Keratinocyte (primary cell): ENCODE results near the gene WFIKKN1. TPM values are rescaled to one million over a fixed set of nuclear protein-coding genes. Genes with fewer than 3 reads are reported as not detected.

Experiments used
- DNase-seq: peaks from one replicate; pipeline ENCODE4 v3.0.0-alpha.2; 2011; ENCODE audit warnings: low read depth, missing footprints, low spot score
- FAIRE-seq: peaks from 2 replicates; lab custom pipeline; 2011; peaks lifted over from hg19 to GRCh38; lab: Jason Lieb, UNC
- H2AFZ ChIP-seq: 2 replicates; pipeline ENCODE4 v1.6.0; 2012; ENCODE audit warnings: low read length, control low read depth, inconsistent platforms; ENCODE audit not compliant: control insufficient read depth
- H3K27ac ChIP-seq: 2 replicates; pipeline ENCODE4 v1.5.1; 2011; ENCODE audit warnings: low read length; ENCODE audit not compliant: control insufficient read depth, insufficient read depth
- H3K27me3 ChIP-seq: 3 replicates; pipeline ENCODE4 v1.6.0; 2011; ENCODE audit warnings: low read length; ENCODE audit not compliant: control insufficient read depth, insufficient read depth; ENCODE audit errors: extremely low read depth
- H3K36me3 ChIP-seq, 2 experiments: 2 replicates in 1 of 2; 3 replicates in 1 of 2; pipeline ENCODE4 v1.5.1; 2011; ENCODE audit warnings: low read length in 2 of 2, mild to moderate bottlenecking in 1 of 2; ENCODE audit not compliant: control insufficient read depth in 2 of 2, insufficient read depth in 2 of 2; ENCODE audit errors: extremely low read depth in 1 of 2
- H3K4me1 ChIP-seq: 3 replicates; pipeline ENCODE4 v1.5.1; 2011; ENCODE audit warnings: low read length; ENCODE audit not compliant: control insufficient read depth, insufficient read depth; ENCODE audit errors: extremely low read depth
- H3K4me2 ChIP-seq: 3 replicates; pipeline ENCODE4 v1.6.0; 2011; ENCODE audit warnings: low read depth, low read length; ENCODE audit not compliant: control insufficient read depth, insufficient read depth; ENCODE audit errors: extremely low read depth
- H3K4me3 ChIP-seq, 3 experiments: fragments of 200-600 bp in 1 of 3; sonication (generic) in 1 of 3; 2 replicates in 2 of 3; 3 replicates in 1 of 3; pipeline ENCODE4 v1.5.1; 2011 to 2016; ENCODE audit warnings: low read length in 3 of 3, mild to moderate bottlenecking in 3 of 3, control low read depth in 2 of 3, inconsistent platforms in 1 of 3, low read depth in 1 of 3, mixed read lengths in 1 of 3, mixed run types in 1 of 3, moderate library complexity in 1 of 3; ENCODE audit not compliant: control insufficient read depth in 2 of 3, insufficient read depth in 2 of 3; ENCODE audit errors: extremely low read depth in 1 of 3
- H3K79me2 ChIP-seq: 2 replicates; pipeline ENCODE4 v1.6.0; 2012; ENCODE audit warnings: low read length; ENCODE audit not compliant: control insufficient read depth, insufficient read depth
- H3K9ac ChIP-seq: 3 replicates; pipeline ENCODE4 v1.6.0; 2011; ENCODE audit warnings: low read length; ENCODE audit not compliant: control insufficient read depth, insufficient read depth; ENCODE audit errors: extremely low read depth
- H3K9me1 ChIP-seq: 3 replicates; pipeline ENCODE4 v1.6.0; 2011; ENCODE audit warnings: low read length; ENCODE audit not compliant: control insufficient read depth, insufficient read depth; ENCODE audit errors: extremely low read depth
- H3K9me3 ChIP-seq: 2 replicates; pipeline ENCODE4 v1.5.1; 2012; ENCODE audit warnings: low read depth, low read length; ENCODE audit not compliant: control insufficient read depth
- H4K20me1 ChIP-seq: 3 replicates; pipeline ENCODE4 v1.6.0; 2011; ENCODE audit warnings: low read length; ENCODE audit not compliant: control insufficient read depth, insufficient read depth; ENCODE audit errors: extremely low read depth
- CTCF ChIP-seq, 3 experiments: IDR thresholded peaks in 1 of 3; conservative IDR thresholded peaks in 1 of 3; optimal IDR thresholded peaks in 1 of 3; 2 replicates in 2 of 3; 3 replicates in 1 of 3; pipeline versions ENCODE3 to v1.5.1; 2011; ENCODE audit warnings: low read length in 3 of 3, mild to moderate bottlenecking in 3 of 3, moderate library complexity in 2 of 3, control low read depth in 1 of 3, inconsistent platforms in 1 of 3; ENCODE audit not compliant: insufficient read depth in 2 of 3; ENCODE audit errors: extremely low read depth in 1 of 3
- EZH2 ChIP-seq: IDR thresholded peaks from one replicate; pipeline ENCODE4 v1.6.1; 2012; ENCODE audit warnings: inconsistent platforms, mild to moderate bottlenecking, low read length, moderate library complexity
- dilution Hi-C: fragments of 300-500 bp; cut with MboI; formaldehyde crosslinking; loops from one replicate; pipeline ENCODE4 v1.7.0; 2020; ENCODE audit warnings: low sequenced_read_pairs; ENCODE audit not compliant: extremely low pct_ligation_motif_present
- polyA plus RNA-seq, 5 experiments: library from polyadenylated mRNA; depleted of rRNA in 3 of 5; stranded (reverse) in 3 of 5; stranded (forward) in 1 of 5; unstranded in 1 of 5; fragments of >200 nt; gene quantifications; 1 replicate in 1 of 5; 2 replicates in 3 of 5; 3 replicates in 1 of 5; pipeline versions ENCODE4 v1.2.1 to v1.2.3, GENCODE V29; 2011 to 2012; ENCODE audit warnings: missing spikeins in 2 of 5, low read depth in 1 of 5, low replicate concordance in 1 of 5

WFIKKN1 gene
- polyA plus RNA-seq, 1 donor (not counting 4 experiments of a cell fraction or from before 2014, with no cell fraction given), result not detected

- DNase-seq (no peak), FAIRE-seq (no peak)
- H3K4me3 ChIP-seq, result no peak overlapping the region
- H3K4me2 ChIP-seq, result no peak overlapping the region
- peaks cover 26% of the 10 kb centered on the region for H3K4me1 ChIP-seq
- TF ChIP-seq CTCF (optimal IDR thresholded peaks at IDR 0.05 in 1 of 3, IDR thresholded peaks at IDR 0.05 in 1 of 3, conservative IDR thresholded peaks at IDR 0.05 in 1 of 3; ENCODE audit: extremely low read depth in 1 of 3, insufficient read depth in 2 of 3, low read length in 3 of 3), result no peak
- no peak for TF ChIP-seq EZH2
- H3K27me3 ChIP-seq, result no peaks in the 10 kb centered on the region
- no peaks in the 10 kb centered on the region for H3K9me3 ChIP-seq
- no peak overlapping the region for H3K27ac ChIP-seq
- peaks cover 28% of the 10 kb centered on the region for H3K79me2 ChIP-seq
- H3K9me1 ChIP-seq, result no peaks in the 10 kb centered on the region
- no peaks in the 10 kb centered on the region for H4K20me1 ChIP-seq
- no peak overlapping the region for H3K9ac ChIP-seq
- peaks cover 18 to 33% of the 10 kb centered on the region in 2 experiments for H3K36me3 ChIP-seq
- dilution Hi-C loops, result no loop called here
- no peak overlapping the region for H2AFZ ChIP-seq
Observed at GRCh38 chr16:672371-672770, 41.6 kb downstream of the WFIKKN1 start.

GRCh38 chr16:672851-673250 lies 42.1 kb downstream of the WFIKKN1 start:
- no peak overlapping the region for H3K9ac ChIP-seq
- TF ChIP-seq EZH2, result no peak
- no peak for TF ChIP-seq CTCF (optimal IDR thresholded peaks at IDR 0.05 in 1 of 3, IDR thresholded peaks at IDR 0.05 in 1 of 3, conservative IDR thresholded peaks at IDR 0.05 in 1 of 3; ENCODE audit: extremely low read depth in 1 of 3, insufficient read depth in 2 of 3, low read length in 3 of 3)
- H3K27ac ChIP-seq, result no peak overlapping the region
- no peak for FAIRE-seq
- peaks cover 28% of the 10 kb centered on the region for H3K79me2 ChIP-seq
- no peak overlapping the region for H3K4me3 ChIP-seq
- dilution Hi-C loops, result no loop called here
- H3K27me3 ChIP-seq, result no peaks in the 10 kb centered on the region
- H3K4me1 ChIP-seq, result peaks cover 27% of the 10 kb centered on the region
- peaks cover 18 to 33% of the 10 kb centered on the region in 2 experiments for H3K36me3 ChIP-seq
- H3K9me3 ChIP-seq, result no peaks in the 10 kb centered on the region
- no peaks in the 10 kb centered on the region for H4K20me1 ChIP-seq
- no peaks in the 10 kb centered on the region for H3K9me1 ChIP-seq
- H3K4me2 ChIP-seq, result no peak overlapping the region
- no peak overlapping the region for H2AFZ ChIP-seq
- DNase-seq, result no peak
